H1 (cell line): Measurements from ENCODE around the gene POPDC3. TPM values are rescaled to one million over a fixed set of nuclear protein-coding genes. Genes with fewer than 3 reads are reported as not detected.

ENCODE experiments used
- ASH2L ChIP-seq: fragments of 200-600, 300-600 bp; sonication (generic); IDR thresholded peaks from one replicate; pipeline ENCODE4 v1.7.1; 2017; ENCODE audit warnings: low read length
- CHD1 ChIP-seq: IDR thresholded peaks from 2 replicates; pipeline ENCODE4 v1.6.1; 2012; ENCODE audit warnings: low read depth, low read length, improper control_type of control experiment
- CHD2 ChIP-seq: IDR thresholded peaks from 2 replicates; pipeline ENCODE4 v1.6.1; 2012; ENCODE audit warnings: low read length, improper control_type of control experiment
- GTF2F1 ChIP-seq: IDR thresholded peaks from 2 replicates; pipeline ENCODE4 v1.6.1; 2012; ENCODE audit warnings: low read depth, low read length, improper control_type of control experiment, borderline replicate concordance
- HDAC2 ChIP-seq, 2 experiments: fragments of 300-600 bp in 1 of 2; sonication (generic) in 1 of 2; IDR thresholded peaks; 2 replicates each; pipeline ENCODE4 v1.6.1; 2011 to 2012; ENCODE audit warnings: low read depth in 2 of 2, low read length in 2 of 2, mild to moderate bottlenecking in 2 of 2, moderate library complexity in 2 of 2, borderline replicate concordance in 1 of 2, inconsistent platforms in 1 of 2
- KDM5A ChIP-seq: fragments of 200-600 bp; IDR thresholded peaks from 2 replicates; pipeline ENCODE4 v1.7.1; 2012; ENCODE audit warnings: mild to moderate bottlenecking, low read length, inconsistent platforms, mixed read lengths
- NANOG ChIP-seq: IDR thresholded peaks from 2 replicates; pipeline ENCODE4 v1.6.1; 2011; ENCODE audit warnings: low read length, low read depth, mild to moderate bottlenecking, inconsistent platforms; ENCODE audit not compliant: insufficient read depth, poor library complexity, severe bottlenecking
- POU5F1 ChIP-seq: IDR thresholded peaks from 2 replicates; pipeline ENCODE4 v1.6.1; 2011; ENCODE audit warnings: low read depth, mild to moderate bottlenecking, low read length, moderate library complexity
- SUZ12 ChIP-seq: fragments of 200-600 bp; sonication (generic); IDR thresholded peaks from 2 replicates; pipeline ENCODE4 v1.6.1; 2012; ENCODE audit warnings: mild to moderate bottlenecking, inconsistent platforms, low read length, moderate library complexity, mixed read lengths
- TAF1 ChIP-seq: IDR thresholded peaks from 2 replicates; pipeline ENCODE4 v1.6.1; 2011; ENCODE audit warnings: mild to moderate bottlenecking, low read depth, low read length
- polyA plus RNA-seq, 7 experiments: library from polyadenylated mRNA; depleted of rRNA in 3 of 7; stranded (reverse) in 5 of 7; unstranded in 2 of 7; fragments of >200 nt in 5 of 7; fragments of 200-250 nt in 2 of 7; gene quantifications; 1 replicate in 5 of 7; 2 replicates in 1 of 7; 4 replicates in 1 of 7; pipeline versions ENCODE4 v1.2.1 to v1.2.3, GENCODE V29; 2011 to 2013; ENCODE audit warnings: missing spikeins in 2 of 7, mixed read lengths in 2 of 7
- total RNA-seq: library from RNA; stranded (reverse); fragmentation: NEBNext Ultra II Directional; extraction: Animal tissue kit (Norgen Biotek cat#: 25700); gene quantifications from 2 replicates; pipeline ENCODE4 v1.2.1, GENCODE V29; 2021
- TF ChIP-seq, protein P1 (sequence below): fragments of 300-600 bp; sonication (generic); IDR thresholded peaks from 2 replicates; pipeline ENCODE4 v1.7.1; 2012; ENCODE audit warnings: low read length, moderate library complexity, mild to moderate bottlenecking, inconsistent platforms; ENCODE audit not compliant: insufficient replicate concordance
- TF ChIP-seq, protein P2 (sequence below): IDR thresholded peaks from 2 replicates; pipeline ENCODE4 v1.6.1; 2011; ENCODE audit warnings: low read depth, mild to moderate bottlenecking, low read length; ENCODE audit not compliant: insufficient read depth

Gene POPDC3
- total and polyA plus RNA-seq, 2 of the 8 experiments (the other 6 are each of a cell fraction or from before 2014, with no cell fraction given), result 3.7 to 6.5 TPM

DNA sequence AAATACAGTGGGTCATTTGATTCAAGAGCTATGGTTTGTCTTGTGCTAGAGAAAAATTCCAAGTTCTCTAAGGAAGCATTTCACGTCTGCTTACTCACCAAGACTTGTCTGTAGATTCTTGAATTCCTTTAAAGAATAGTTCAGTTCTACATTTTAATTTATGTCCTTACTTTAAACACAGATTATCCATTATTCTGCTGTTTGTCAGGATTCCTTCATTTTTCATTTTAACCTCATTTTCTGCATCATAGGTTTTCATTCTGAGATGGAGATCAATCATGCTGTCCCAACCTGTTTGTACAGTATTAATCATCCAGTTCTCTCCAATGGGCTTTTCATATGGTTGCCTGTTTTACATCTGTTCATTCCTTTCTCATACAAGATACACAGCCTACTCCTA lies 24.5 kb upstream of the POPDC3 start (continued):
- TF ChIP-seq, protein P1, sequence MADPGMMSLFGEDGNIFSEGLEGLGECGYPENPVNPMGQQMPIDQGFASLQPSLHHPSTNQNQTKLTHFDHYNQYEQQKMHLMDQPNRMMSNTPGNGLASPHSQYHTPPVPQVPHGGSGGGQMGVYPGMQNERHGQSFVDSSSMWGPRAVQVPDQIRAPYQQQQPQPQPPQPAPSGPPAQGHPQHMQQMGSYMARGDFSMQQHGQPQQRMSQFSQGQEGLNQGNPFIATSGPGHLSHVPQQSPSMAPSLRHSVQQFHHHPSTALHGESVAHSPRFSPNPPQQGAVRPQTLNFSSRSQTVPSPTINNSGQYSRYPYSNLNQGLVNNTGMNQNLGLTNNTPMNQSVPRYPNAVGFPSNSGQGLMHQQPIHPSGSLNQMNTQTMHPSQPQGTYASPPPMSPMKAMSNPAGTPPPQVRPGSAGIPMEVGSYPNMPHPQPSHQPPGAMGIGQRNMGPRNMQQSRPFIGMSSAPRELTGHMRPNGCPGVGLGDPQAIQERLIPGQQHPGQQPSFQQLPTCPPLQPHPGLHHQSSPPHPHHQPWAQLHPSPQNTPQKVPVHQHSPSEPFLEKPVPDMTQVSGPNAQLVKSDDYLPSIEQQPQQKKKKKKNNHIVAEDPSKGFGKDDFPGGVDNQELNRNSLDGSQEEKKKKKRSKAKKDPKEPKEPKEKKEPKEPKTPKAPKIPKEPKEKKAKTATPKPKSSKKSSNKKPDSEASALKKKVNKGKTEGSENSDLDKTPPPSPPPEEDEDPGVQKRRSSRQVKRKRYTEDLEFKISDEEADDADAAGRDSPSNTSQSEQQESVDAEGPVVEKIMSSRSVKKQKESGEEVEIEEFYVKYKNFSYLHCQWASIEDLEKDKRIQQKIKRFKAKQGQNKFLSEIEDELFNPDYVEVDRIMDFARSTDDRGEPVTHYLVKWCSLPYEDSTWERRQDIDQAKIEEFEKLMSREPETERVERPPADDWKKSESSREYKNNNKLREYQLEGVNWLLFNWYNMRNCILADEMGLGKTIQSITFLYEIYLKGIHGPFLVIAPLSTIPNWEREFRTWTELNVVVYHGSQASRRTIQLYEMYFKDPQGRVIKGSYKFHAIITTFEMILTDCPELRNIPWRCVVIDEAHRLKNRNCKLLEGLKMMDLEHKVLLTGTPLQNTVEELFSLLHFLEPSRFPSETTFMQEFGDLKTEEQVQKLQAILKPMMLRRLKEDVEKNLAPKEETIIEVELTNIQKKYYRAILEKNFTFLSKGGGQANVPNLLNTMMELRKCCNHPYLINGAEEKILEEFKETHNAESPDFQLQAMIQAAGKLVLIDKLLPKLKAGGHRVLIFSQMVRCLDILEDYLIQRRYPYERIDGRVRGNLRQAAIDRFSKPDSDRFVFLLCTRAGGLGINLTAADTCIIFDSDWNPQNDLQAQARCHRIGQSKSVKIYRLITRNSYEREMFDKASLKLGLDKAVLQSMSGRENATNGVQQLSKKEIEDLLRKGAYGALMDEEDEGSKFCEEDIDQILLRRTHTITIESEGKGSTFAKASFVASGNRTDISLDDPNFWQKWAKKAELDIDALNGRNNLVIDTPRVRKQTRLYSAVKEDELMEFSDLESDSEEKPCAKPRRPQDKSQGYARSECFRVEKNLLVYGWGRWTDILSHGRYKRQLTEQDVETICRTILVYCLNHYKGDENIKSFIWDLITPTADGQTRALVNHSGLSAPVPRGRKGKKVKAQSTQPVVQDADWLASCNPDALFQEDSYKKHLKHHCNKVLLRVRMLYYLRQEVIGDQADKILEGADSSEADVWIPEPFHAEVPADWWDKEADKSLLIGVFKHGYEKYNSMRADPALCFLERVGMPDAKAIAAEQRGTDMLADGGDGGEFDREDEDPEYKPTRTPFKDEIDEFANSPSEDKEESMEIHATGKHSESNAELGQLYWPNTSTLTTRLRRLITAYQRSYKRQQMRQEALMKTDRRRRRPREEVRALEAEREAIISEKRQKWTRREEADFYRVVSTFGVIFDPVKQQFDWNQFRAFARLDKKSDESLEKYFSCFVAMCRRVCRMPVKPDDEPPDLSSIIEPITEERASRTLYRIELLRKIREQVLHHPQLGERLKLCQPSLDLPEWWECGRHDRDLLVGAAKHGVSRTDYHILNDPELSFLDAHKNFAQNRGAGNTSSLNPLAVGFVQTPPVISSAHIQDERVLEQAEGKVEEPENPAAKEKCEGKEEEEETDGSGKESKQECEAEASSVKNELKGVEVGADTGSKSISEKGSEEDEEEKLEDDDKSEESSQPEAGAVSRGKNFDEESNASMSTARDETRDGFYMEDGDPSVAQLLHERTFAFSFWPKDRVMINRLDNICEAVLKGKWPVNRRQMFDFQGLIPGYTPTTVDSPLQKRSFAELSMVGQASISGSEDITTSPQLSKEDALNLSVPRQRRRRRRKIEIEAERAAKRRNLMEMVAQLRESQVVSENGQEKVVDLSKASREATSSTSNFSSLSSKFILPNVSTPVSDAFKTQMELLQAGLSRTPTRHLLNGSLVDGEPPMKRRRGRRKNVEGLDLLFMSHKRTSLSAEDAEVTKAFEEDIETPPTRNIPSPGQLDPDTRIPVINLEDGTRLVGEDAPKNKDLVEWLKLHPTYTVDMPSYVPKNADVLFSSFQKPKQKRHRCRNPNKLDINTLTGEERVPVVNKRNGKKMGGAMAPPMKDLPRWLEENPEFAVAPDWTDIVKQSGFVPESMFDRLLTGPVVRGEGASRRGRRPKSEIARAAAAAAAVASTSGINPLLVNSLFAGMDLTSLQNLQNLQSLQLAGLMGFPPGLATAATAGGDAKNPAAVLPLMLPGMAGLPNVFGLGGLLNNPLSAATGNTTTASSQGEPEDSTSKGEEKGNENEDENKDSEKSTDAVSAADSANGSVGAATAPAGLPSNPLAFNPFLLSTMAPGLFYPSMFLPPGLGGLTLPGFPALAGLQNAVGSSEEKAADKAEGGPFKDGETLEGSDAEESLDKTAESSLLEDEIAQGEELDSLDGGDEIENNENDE, result no peak
- TF ChIP-seq NANOG (no peak), SUZ12 (no peak), CHD2 (no peak), HDAC2 (IDR thresholded peaks at IDR 0.05; ENCODE audit: borderline replicate concordance in 1 of 2, low read depth in 2 of 2, low read length in 2 of 2) (no peak), POU5F1 (no peak), KDM5A (no peak), GTF2F1 (no peak), TAF1 (no peak), CHD1 (no peak), ASH2L (no peak)
- TF ChIP-seq, protein P2, sequence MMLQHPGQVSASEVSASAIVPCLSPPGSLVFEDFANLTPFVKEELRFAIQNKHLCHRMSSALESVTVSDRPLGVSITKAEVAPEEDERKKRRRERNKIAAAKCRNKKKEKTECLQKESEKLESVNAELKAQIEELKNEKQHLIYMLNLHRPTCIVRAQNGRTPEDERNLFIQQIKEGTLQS, result no peak
